NCI-H2227 (cell line): ENCODE measurements around the gene PRRT1B.
"Not testable (repeated sequence)": the region's sequence is repeated elsewhere in the genome, so short reads cannot be mapped to it uniquely, and the experiment has no call there.

Source experiments
- DNase-seq: peaks from one replicate; lab custom pipeline; 2025; ENCODE audit not compliant: unreplicated experiment; lab: John Stamatoyannopoulos, UW

The PRRT1B gene

GRCh38 chr9:131545003-131545785 is at the start of gene PRRT1B:
Gene PRRT1B, plus strand, starts transcription at chr9:131545523. Its CDS starts 93 bp downstream, at chr9:131545616.
- no peak for DNase-seq

DNA sequence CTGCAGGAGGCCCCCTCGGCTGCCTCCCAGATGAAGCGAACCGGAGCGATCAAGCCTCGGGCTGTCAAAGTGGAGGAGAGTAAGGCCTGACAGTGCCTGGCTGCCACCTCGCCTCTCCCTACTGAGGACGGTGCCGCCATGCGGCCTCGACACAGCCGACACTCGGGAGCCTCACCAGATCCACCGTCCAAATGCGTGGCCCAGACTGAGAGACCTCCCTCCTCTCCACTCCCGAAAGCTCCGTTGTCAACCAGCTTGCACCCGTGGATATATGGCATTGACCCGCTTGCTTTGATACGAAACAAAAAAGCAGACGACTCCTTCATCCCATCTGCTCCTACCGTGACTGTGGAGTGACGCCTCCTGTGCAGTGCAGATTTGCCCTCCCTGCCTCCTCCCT is 49.5 kb upstream of the PRRT1B start:
- no peak for DNase-seq

- no peak for DNase-seq
These were observed 48.4 kb upstream of the PRRT1B start for GRCh38 chr9:131496844-131497405.

DNA sequence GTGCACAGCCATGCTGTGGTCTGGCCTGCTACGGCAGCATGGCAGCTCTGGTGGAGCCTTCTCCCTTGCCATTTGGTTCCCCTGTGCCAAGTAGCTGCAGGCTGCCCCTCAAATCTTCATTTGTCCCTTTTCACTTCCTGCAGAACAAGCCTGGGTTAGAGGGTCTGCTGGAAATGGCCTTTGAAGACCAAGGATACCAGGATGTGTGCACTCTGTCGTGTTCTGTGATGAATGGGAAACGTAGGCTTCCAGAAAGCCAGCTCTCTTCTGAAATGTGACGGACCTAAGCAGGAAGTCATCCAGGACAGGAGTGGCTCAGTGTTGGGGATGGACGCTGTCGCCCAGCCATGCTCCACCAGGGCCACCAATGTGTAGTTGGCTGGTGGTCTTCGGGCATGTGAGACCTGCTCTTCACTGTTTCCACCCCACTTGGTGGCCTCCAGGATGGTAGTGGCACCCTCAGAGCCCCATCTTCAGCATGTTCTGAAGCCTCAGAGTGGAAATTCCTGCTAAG is 46.0 kb upstream of the PRRT1B start:
- DNase-seq = no peak

DNA sequence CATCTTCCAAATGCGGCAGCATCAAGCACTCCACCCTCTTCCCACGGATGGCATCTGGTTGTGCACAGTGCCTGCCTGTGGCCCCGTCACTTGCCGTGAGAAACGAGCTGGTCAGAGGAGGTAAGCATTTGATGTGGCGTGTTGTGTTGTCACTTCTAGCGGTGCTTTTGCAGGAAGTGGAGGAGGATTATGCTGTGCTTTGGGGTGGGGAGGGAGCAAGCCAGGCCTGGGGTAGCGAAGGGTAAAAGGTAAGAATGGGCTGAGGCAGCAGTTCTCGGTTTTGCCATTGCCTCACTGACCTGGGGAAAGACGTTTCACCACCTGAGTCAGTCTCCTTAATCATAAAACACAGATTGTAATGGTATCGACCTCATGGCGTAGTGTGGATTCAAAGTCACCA is 44.9 kb upstream of the PRRT1B start:
- DNase-seq = no peak

DNA sequence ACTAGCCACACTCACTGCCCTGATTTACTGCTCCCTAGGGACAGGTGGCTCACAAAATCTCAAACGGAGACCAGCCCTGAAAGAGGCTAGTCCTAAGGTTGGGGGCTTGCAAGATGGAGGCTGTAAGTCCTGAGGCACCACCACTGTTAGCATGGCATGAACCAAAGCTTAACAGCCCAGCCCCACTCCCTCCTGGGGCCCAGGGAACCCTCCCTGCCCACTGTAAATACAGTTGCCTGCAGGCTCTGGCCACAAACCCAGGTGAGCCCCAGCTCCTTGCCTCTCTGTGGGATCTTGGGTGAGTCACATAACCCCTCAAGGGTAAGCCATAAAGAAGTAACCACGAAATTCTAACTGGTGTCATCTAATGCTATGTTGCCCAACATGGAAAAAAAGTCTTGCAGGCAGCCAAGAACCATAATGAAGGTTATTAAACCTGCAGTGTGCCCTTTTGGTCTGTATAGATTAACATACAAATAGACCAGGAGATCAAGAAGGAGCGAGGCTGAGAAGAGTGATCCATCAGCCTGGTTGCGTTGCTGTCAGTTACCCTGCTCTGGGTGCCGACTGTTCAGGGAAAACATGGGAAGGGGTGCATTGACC is 44.3 kb upstream of the PRRT1B start:
- no peak for DNase-seq

- DNase-seq = peak; percentile 92
These were observed 42.3 kb upstream of the PRRT1B start, which contains the start of gene POMT1 for GRCh38 chr9:131502781-131503625. Gene POMT1, plus strand, starts transcription at chr9:131502918. Its CDS starts 1,301 bp downstream, at chr9:131504219.

- peak; percentile 4 for DNase-seq
These were observed 41.5 kb upstream of the PRRT1B start for GRCh38 chr9:131503626-131504465.

GRCh38 chr9:131505012-131505411 is 40.3 kb upstream of the PRRT1B start:
- DNase-seq = no peak

GRCh38 chr9:131511416-131511815 is 33.9 kb upstream of the PRRT1B start:
- no peak for DNase-seq

DNA sequence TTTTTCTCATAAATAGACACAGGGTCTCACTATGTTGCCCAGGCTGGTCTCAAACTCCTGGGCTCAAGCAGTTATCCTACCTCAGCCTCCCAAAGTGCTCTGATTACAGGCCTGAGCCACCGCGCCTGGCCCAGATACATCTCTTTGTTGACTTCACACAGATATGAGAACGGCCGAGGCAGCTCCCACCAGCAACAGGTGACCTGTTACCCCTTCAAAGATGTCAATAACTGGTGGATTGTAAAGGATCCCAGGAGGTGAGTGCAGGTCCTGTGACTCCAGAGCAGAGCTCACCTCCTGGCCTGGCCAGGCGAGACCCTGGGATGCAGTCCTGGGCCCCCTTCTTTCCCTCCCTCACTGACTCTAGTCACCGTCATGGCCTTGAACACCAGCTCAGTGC is 33.4 kb upstream of the PRRT1B start:
- no peak for DNase-seq

- DNase-seq = no peak
These were observed 32.1 kb upstream of the PRRT1B start for GRCh38 chr9:131513177-131513576.

GRCh38 chr9:131515559-131516031 is 29.7 kb upstream of the PRRT1B start:
- not testable (repeated sequence) for DNase-seq

GRCh38 chr9:131516100-131516499 is 29.2 kb upstream of the PRRT1B start:
- no peak for DNase-seq

DNA sequence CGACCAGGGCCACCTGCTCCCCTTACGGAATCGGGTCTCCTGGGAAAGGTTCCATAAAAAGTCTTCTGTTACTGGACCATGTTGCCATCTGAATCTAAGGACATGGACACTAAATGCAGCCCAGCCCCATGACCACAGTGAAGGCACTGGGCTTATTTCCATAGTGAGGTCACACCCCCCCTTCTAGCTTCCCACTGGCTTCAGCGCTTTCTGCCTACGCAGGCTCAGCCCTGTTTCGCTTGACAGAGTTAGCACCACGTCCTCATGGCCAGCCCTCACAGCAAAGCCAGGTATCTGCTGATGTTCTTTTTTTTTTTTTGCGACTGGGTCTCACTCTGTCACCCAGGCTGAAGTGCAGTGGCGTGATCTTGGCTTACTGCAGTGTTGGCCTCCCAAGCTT is 28.4 kb upstream of the PRRT1B start:
- no peak for DNase-seq

GRCh38 chr9:131517761-131518190 is 27.5 kb upstream of the PRRT1B start:
- no peak for DNase-seq

GRCh38 chr9:131518553-131518952 is 26.8 kb upstream of the PRRT1B start:
- DNase-seq = no peak

- no peak for DNase-seq
These were observed 24.8 kb upstream of the PRRT1B start for GRCh38 chr9:131520503-131520902.

DNA sequence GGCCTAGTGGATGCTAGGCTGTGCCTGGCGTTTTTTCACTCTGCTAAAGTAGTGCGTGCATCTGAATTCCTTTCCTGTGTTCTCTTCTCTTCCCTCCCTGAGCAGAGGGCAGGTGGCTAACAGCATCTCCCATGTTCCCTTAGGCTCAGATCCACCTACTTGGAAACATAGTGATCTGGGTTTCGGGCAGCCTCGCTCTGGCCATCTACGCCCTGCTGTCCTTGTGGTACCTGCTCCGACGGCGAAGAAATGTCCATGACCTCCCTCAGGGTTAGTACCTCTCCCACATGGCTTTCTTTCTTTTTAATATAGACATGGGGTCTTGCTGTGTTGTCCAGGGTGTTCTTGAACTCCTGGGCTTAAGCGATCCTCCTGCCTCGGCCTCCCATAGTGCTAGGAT is 24.1 kb upstream of the PRRT1B start:
- no peak for DNase-seq

DNA sequence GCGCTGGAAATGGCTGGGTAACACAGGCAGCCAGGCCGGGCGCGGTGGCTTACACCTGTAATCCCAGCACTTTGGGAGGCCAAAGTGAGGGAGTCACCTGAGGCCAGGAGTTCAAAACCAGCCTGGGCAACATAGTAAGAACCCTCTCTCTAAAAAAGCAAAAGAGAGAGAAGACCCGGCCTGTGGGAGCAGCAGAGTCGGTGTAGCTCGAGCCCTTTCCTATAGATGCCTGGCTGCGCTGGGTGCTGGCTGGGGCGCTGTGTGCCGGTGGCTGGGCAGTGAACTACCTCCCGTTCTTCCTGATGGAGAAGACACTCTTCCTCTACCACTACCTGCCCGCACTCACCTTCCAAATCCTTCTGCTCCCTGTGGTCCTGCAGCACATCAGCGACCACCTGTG is 23.5 kb upstream of the PRRT1B start:
- no peak for DNase-seq
